Left ventricle myocardium superior (tissue), 1 donor: ENCODE measurements around the gene PPP1R37. TPM values are rescaled to one million over a fixed set of nuclear protein-coding genes. Genes with fewer than 3 reads are reported as not detected.

Experiments used
- ATAC-seq: fragments of 200-7000 bp; cut with Tn5 transposase; one replicate; pipeline ENCODE4 v1.9.1; 2020; ENCODE audit warnings: mild to moderate bottlenecking, moderate library complexity
- DNase-seq: peaks from one replicate; pipeline ENCODE4 v3.0.0-alpha.2; 2020
- intact Hi-C: fragments of 100-400 bp; cut with micrococcal nuclease; formaldehyde crosslinking; loops from one replicate; pipeline ENCODE4 v1.11.0; 2022
- total RNA-seq: library from RNA; stranded (reverse); fragmentation: NEBNext Ultra II Directional; extraction: Animal tissue kit (Norgen Biotek cat#: 25700); gene quantifications from one replicate; pipeline ENCODE4 v1.2.1, GENCODE V29; 2021
- donor health status: DM: no; HTN: yes; CAD: no; lungs with severe emphysema.

The PPP1R37 gene
- total RNA-seq, 1 donor from 2014 or later: 16.0 TPM

GRCh38 chr19:45159210-45159970, 66.4 kb downstream of the PPP1R37 start:
- DNase-seq (no peak), ATAC-seq (no peak)
- intact Hi-C loops: no loop called here

GRCh38 chr19:45159971-45160324, 67.0 kb downstream of the PPP1R37 start:
- DNase-seq: no peak
- no peak for ATAC-seq
- intact Hi-C loops: no loop called here

- ATAC-seq (no peak), DNase-seq (no peak)
- intact Hi-C loops: no loop called here
Measured at GRCh38 chr19:45160870-45161737, 68.1 kb downstream of the PPP1R37 start, which contains the start of gene NKPD1. Gene NKPD1, minus strand, starts transcription at chr19:45160982. Its CDS starts 832 bp downstream, at chr19:45160150.

GRCh38 chr19:45161738-45162607, 69.0 kb downstream of the PPP1R37 start:
- intact Hi-C loops: no loop called here
- DNase-seq (peak; percentile 52), ATAC-seq (peak; percentile 27)

- intact Hi-C loops: no loop called here
- ATAC-seq (no peak), DNase-seq (no peak)
Measured at GRCh38 chr19:45162608-45163143, 69.7 kb downstream of the PPP1R37 start.

GRCh38 chr19:45163156-45163555, 70.2 kb downstream of the PPP1R37 start:
- no peak for DNase-seq
- ATAC-seq: no peak
- intact Hi-C loops: no loop called here

GRCh38 chr19:45163751-45164460, 70.9 kb downstream of the PPP1R37 start:
- DNase-seq (no peak), ATAC-seq (no peak)
- intact Hi-C loops: no loop called here

- intact Hi-C loops: no loop called here
- ATAC-seq: peak; percentile 58
- DNase-seq: peak; percentile 58
Measured at GRCh38 chr19:45164577-45165335, 71.8 kb downstream of the PPP1R37 start.

GRCh38 chr19:45166723-45167252, 73.8 kb downstream of the PPP1R37 start:
- intact Hi-C loops: no loop called here
- DNase-seq: no peak
- ATAC-seq: peak; percentile 27

GRCh38 chr19:45168767-45169351, 75.9 kb downstream of the PPP1R37 start:
- ATAC-seq (no peak), DNase-seq (no peak)
- intact Hi-C loops: no loop called here

GRCh38 chr19:45169602-45170001, 76.6 kb downstream of the PPP1R37 start:
- no peak for DNase-seq
- ATAC-seq: no peak
- intact Hi-C loops: no loop called here

- ATAC-seq (no peak), DNase-seq (no peak)
- intact Hi-C loops: no loop called here
Measured at GRCh38 chr19:45170146-45171106, 77.4 kb downstream of the PPP1R37 start.

GRCh38 chr19:45171211-45171623, 78.2 kb downstream of the PPP1R37 start:
- peak; percentile 47 for ATAC-seq
- intact Hi-C loops: no loop called here
- DNase-seq: no peak

- intact Hi-C loops: no loop called here
- no peak for DNase-seq
- peak; percentile 49 for ATAC-seq
Measured at GRCh38 chr19:45172173-45172572, 79.2 kb downstream of the PPP1R37 start.

GRCh38 chr19:45172611-45173208, 79.7 kb downstream of the PPP1R37 start:
- DNase-seq (no peak), ATAC-seq (no peak)
- intact Hi-C loops: no loop called here

GRCh38 chr19:45173816-45174215, 80.8 kb downstream of the PPP1R37 start:
- no peak for ATAC-seq
- no peak for DNase-seq
- intact Hi-C loops: no loop called here
